Sciatic nerve (tissue), 2 donors: Measurements from ENCODE around the gene LRRC8E. TPM values are rescaled to one million over a fixed set of nuclear protein-coding genes. Genes with fewer than 3 reads are reported as not detected.
"Not testable (repeated sequence)": the region's sequence is repeated elsewhere in the genome, so short reads cannot be mapped to it uniquely, and the experiment has no call there.

Source experiments
- ATAC-seq: fragments of 200-7000 bp; cut with Tn5 transposase; one replicate; pipeline ENCODE4 v1.9.1; 2020; ENCODE audit warnings: mild to moderate bottlenecking, moderate library complexity
- DNase-seq: peaks from one replicate; pipeline ENCODE4 v3.0.0-alpha.2; 2020; ENCODE audit warnings: low spot score
- intact Hi-C: fragments of 100-400 bp; cut with DNase I; formaldehyde crosslinking; loops from one replicate; pipeline ENCODE4 v1.14.2; 2022
- total RNA-seq: library from RNA; stranded (reverse); fragmentation: NEBNext Ultra II Directional; extraction: Animal tissue kit (Norgen Biotek cat#: 25700); gene quantifications from one replicate; pipeline ENCODE4 v1.2.1, GENCODE V29; 2021
- donor health status: DM: no; HTN: no; CAD: no.
- donor health status: DM: no; HTN: no; CAD: no.

Gene LRRC8E
- total RNA-seq, 1 donor from 2014 or later, result 0.09 TPM

DNA sequence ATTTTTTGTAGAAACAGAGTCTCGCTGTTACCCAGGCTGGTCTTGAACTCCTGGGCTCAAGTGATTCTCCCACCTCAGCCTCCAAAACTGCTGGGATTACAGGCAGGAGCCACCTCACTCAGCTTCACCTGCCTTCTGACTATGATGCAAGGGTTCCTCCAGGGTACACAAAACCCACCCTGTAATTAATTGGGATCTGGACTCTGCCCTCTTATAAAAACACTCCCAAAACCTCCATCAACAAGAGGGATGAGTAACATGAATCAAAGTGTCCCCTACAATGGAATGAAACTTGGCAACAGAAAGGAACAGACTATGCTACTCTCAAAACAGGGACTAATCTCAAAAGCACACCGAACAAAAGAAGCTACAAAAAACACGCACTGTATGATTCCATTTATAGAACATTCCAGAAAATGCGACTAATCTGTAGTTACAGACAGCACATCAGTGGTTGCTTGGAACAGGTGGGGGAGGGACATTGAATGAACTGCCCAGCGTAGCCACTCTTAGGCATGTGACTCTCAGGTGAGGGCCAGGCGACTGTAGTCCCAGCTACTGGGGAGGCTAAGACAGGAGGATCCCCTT is 11.0 kb upstream of the LRRC8E start:
- no peak for ATAC-seq
- intact Hi-C loops, result no loop called here

GRCh38 chr19:7879111-7879807 is 9.1 kb upstream of the LRRC8E start:
- ATAC-seq (no peak), DNase-seq (no peak)
- intact Hi-C loops, result no loop called here

More for the DNA sequence above, 11.0 kb upstream of the LRRC8E start:
- no peak for DNase-seq

DNA sequence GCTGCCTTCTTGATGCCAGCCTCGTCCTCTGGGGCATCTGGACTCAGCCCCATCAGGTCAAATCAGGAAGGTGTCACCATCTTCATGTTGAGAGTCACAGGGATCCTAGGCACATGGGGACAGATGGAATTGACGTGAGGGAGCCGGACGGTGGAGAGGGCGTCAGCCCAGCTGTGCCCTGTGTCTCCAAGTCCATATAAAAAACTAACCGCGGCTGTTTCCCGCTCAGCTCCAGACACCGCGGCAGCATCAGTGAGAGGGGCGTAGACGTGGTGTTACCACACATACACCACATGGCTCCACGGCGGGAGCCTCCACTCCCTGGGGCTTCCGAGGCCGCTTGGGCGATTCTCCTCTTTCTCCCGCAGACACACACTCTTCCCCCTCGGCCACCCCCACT is 8.5 kb upstream of the LRRC8E start:
- ATAC-seq (no peak), DNase-seq (no peak)
- intact Hi-C loops, result no loop called here

- ATAC-seq (no peak), DNase-seq (no peak)
- intact Hi-C loops, result no loop called here
These were observed 6.4 kb upstream of the LRRC8E start for GRCh38 chr19:7881910-7882309.

- ATAC-seq, result no peak
- intact Hi-C loops, result no loop called here
- DNase-seq, result no peak
These were observed 5.2 kb upstream of the LRRC8E start for GRCh38 chr19:7883105-7883504.

DNA sequence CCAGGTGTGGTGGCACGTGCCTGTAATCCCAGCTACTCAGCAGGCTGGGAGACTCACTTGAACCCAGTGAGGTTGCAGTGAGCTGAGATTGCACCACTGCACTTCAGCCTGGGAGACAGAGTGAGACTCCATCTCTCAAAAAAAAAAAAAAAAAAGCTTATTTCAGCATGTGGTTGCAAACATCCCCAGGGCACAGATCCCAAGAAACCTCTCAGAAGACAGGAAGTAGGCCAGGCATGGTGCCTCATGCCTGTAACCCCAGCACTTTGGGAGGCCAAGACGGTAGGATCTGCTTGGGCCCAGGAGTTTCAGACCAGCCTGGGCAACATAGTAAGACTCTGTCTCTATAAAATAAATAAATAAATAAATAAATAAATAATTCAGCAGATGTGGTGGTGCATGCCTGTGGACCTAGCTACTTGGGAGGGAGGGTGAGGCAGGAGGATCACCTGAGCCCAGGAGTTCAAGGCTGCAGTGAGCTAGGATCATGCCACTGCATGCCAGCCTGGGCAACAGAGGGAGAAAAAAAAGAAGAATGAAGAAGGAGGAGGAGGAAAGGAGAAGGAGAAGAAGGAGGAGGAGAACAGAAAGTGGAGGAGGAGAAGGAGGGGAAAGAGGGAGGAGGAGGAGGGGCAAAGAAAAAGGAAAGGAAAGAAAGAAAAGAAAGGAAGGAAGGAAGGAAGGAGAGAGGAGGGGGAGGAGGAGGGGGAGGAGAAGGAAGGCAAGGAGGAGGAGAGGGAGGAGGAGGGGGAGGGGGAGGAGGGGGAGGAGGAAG is 4.3 kb upstream of the LRRC8E start:
- no peak for ATAC-seq
- intact Hi-C loops, result no loop called here
- no peak for DNase-seq

DNA sequence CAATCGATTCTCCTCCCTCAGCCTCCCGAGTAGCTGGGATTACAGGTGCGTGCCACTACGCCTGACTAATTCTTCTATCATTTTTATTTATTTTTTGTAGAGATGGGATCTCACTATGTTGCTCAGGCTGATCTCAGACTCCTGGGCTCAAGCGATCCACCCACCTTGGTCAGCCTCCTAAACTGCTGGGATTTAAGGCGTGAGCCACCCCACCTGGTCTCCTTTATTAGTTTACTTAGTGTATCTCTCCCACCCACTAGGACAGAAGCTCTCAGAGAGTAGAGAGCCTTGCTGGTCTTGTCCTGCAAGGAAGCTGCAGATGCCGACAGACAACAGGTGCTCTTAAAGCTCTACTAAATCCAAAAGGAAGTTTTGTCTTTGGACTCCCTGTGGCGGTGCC is 2.5 kb upstream of the LRRC8E start:
- intact Hi-C loops, result no loop called here
- ATAC-seq (no peak), DNase-seq (no peak)

DNA sequence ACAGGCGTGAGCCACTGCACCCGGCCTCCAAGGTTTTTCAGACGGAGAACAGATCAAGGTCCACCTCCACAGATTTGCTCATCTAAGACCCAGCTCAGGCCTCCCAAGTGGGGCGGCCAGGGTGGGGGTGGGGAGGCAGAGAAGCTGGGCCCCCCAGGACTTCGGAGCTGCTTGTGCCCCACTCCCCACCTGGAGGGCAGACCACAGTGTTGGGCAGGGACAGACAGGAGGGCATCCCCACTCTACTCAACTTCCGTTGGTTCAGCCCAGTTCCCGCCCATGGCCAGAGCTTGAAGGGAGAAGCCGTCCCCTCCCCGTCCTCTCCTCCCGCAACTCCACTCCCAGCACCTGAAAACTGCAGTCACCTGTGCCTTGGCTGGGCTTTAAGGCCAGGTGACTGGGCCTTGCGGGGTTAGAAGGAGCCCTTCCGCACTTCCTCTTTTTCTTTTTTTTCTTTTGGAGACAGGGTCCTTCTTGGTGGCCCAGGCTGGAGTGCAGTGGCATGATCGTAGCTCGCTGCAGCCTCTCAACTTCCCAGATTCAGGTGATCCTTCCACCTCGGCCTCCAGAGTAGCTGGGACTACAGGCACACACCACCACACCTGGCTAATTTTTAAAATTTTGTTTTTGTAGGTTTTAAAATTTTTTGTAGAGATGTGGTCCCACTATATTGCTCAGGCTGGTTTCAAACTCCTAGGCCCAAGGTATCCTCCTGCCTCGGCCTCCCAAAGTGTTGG is 734 bp upstream of the LRRC8E start:
- intact Hi-C loops, result no loop called here
- no peak for ATAC-seq
- no peak for DNase-seq

DNA sequence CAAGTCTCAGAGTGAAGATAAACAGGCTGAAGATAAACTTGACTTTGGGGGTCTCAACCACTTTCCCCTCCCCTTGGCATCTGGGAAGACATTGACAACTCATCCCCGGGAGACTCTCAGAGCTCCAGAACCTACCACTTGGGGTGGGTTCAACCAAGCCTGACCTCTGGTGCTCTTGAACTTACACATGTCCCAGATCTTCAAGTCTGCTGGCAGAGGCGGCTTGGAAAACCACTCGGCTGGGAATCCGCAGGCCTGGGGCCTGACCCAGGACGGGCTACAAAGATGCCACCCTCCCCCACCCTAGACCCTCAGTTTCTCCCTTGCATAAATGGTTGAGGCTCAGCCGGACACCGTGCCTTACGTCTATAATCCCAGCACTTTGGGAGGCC is 512 bp downstream of the LRRC8E start:
- intact Hi-C loops, result no loop called here
- ATAC-seq (no peak), DNase-seq (no peak)

GRCh38 chr19:7893362-7894101 is 5.2 kb downstream of the LRRC8E start:
- DNase-seq, intact Hi-C loops, ATAC-seq: not testable (repeated sequence)

- no peak for ATAC-seq
- no peak for DNase-seq
- intact Hi-C loops, result no loop called here
These were observed 6.5 kb downstream of the LRRC8E start for GRCh38 chr19:7894612-7895309.

DNA sequence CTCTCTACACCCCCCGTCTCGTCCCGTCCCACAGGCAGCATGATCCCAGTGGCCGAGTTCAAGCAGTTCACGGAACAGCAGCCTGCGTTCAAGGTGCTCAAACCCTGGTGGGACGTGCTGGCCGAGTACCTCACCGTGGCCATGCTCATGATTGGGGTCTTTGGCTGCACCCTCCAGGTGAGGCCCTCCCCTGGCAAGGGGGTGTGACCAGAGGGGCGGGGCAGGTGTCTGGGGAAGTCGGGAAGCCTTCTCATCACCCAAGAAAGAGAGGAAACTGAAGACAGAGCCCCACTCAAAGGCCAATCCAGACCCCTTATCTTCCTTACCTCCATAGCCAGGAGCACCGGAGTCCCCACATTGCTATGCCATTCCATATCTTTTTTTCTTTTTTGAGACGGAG is 7.3 kb downstream of the LRRC8E start:
- ATAC-seq (no peak), DNase-seq (no peak)
- intact Hi-C loops, result no loop called here

DNA sequence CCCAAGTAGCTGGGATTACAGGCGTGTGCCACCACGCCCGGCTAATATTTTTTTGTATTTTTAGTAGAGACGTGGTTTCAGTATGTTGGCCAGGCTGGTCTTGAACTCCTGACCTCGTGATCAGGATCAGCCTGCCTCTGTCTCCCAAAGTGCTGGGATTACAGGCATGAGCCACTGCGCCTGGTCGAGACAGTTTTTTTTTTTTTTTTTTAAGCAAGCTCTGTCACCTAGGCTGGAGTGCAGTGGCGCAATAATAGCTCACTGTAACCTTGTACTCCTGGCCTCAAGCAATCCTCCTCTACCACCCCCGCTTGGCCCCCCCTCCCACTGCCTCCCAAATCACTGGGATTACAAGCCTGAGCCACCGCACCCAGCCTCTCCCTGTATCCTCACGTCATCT is 9.0 kb downstream of the LRRC8E start:
- DNase-seq (no peak), ATAC-seq (no peak)
- intact Hi-C loops, result no loop called here

DNA sequence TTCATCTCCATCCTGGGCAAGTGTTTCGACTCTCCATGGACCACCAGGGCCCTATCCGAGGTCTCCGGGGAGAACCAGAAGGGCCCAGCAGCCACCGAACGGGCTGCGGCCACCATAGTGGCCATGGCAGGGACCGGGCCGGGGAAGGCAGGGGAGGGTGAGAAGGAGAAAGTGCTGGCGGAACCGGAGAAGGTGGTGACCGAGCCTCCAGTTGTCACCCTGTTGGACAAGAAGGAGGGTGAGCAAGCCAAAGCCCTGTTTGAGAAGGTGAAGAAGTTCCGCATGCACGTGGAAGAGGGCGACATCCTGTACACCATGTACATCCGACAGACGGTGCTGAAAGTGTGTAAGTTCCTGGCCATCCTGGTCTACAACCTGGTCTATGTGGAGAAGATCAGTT is 10.7 kb downstream of the LRRC8E start:
- intact Hi-C loops, result no loop called here
- DNase-seq, result no peak
- ATAC-seq, result no peak

GRCh38 chr19:7899751-7900378 is 11.6 kb downstream of the LRRC8E start:
- ATAC-seq (no peak), DNase-seq (no peak)
- intact Hi-C loops, result no loop called here

GRCh38 chr19:7900401-7900870 is 12.1 kb downstream of the LRRC8E start:
- ATAC-seq (no peak), DNase-seq (no peak)
- intact Hi-C loops, result no loop called here

GRCh38 chr19:7900931-7901330 is 12.6 kb downstream of the LRRC8E start:
- ATAC-seq, result no peak
- intact Hi-C loops, result no loop called here

DNA sequence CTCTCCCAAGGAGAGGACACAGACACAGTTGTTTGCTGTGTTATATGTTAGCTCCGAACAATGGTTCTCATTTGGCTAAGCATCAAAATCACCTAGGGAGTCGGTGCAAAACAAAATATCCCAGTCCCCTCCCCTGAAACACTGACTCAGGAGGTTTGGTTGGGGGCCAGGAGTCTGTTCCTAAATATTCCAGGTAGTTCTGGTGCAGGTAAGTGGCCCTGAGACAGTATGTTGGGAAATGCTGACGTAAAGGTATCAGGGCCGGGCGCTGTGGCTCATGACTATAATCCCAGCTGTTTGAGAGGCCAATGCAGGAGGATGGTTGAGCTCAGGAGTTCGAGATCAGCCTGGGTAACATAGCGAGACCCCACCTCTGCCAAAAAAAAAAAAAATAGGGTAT is 13.0 kb downstream of the LRRC8E start:
- DNase-seq, result no peak
- no peak for ATAC-seq
- intact Hi-C loops, result no loop called here

More at GRCh38 chr19:7900931-7901330, 12.6 kb downstream of the LRRC8E start:
- no peak for DNase-seq
